Adrenal gland (tissue), 12 donors: ENCODE measurements around the gene PLA2G4B. TPM values are rescaled to one million over a fixed set of nuclear protein-coding genes. Genes with fewer than 3 reads are reported as not detected.
A peak's percentile ranks its signal among the peaks of the same experiment; 100 is the strongest.

Experiments used
- DNase-seq, 7 donors: peaks; one replicate each; pipeline ENCODE4 v3.0.0-alpha.2; 2019 to 2020
- H3K27ac ChIP-seq, 5 donors: fragments of 200-600 bp; sonication (generic) in 4 of 5; 1 replicate in 3 of 5; 2 replicates in 2 of 5; pipeline versions ENCODE4 v1.5.1 to v1.8.0; 2016 to 2020; ENCODE audit warnings: mild to moderate bottlenecking in 1 of 5
- H3K27me3 ChIP-seq: fragments of 200-600 bp; 2 replicates; pipeline ENCODE4 v1.8.0; 2021
- H3K36me3 ChIP-seq, 2 donors: fragments of 200-600 bp; replicated peaks in 1 of 2; 1 replicate in 1 of 2; 2 replicates in 1 of 2; pipeline versions ENCODE4 v1.5.1 to v1.8.0; 2018 to 2022
- H3K4me1 ChIP-seq, 2 donors: fragments of 200-600 bp; replicated peaks in 1 of 2; 1 replicate in 1 of 2; 2 replicates in 1 of 2; pipeline versions ENCODE4 v1.5.1 to v1.8.0; 2018 to 2021
- H3K4me3 ChIP-seq, 4 donors: fragments of 200-600 bp; sonication (generic) in 3 of 4; one replicate each; pipeline ENCODE4 v1.5.1; 2016 to 2018
- H3K9me3 ChIP-seq, 3 donors: fragments of 200-600 bp; sonication (generic) in 1 of 3; replicated peaks in 1 of 3; 1 replicate in 2 of 3; 2 replicates in 1 of 3; pipeline versions ENCODE4 v1.5.1 to v1.8.0; 2016 to 2021
- POLR2A ChIP-seq, 2 donors: fragments of 450-650 bp; IDR thresholded peaks; one replicate each; pipeline ENCODE4 v1.6.1; 2017; ENCODE audit warnings: antibody characterized with exemption in 2 of 2, mild to moderate bottlenecking in 2 of 2, moderate library complexity in 1 of 2
- WGBS, 4 donors: extraction: QIAGEN DNeasy Blood & Tissue Kit in 2 of 4; methylation state at CpG; one replicate each; pipeline versions ENCODE4 v1.1.5 to v1.1.7; 2013 to 2017; 5-methylcytosine and 5-hydroxymethylcytosine counted together
- intact Hi-C, 2 donors: fragments of 100-400 bp; cut with DNase I; formaldehyde crosslinking; loops; one replicate each; pipeline versions ENCODE4 v1.14.1 to v1.15.0; 2022 to 2023
- polyA plus RNA-seq, 3 donors: library from polyadenylated mRNA; stranded (reverse); fragments of 200-250 nt in 2 of 3; fragments of 350-450 nt in 1 of 3; fragmentation: Illumina TruSeq in 1 of 3; extraction: RNeasy Lipid Tissue Mini Kit (QIAGEN cat#74804) in 1 of 3; gene quantifications; one replicate each; pipeline ENCODE4 v1.2.3, GENCODE V29; 2013 to 2014
- total RNA-seq, 9 donors: library from RNA; depleted of rRNA in 4 of 9; stranded (reverse); fragments of >200 nt in 4 of 9; fragments of 120-200 nt in 1 of 9; fragmentation: NEBNext Ultra II Directional in 1 of 9; extraction: Animal tissue kit (Norgen Biotek cat#: 25700) in 1 of 9; gene quantifications; one replicate each; pipeline versions ENCODE4 v1.1.0 to v1.2.4, GENCODE V29; 2013 to 2023
- TF ChIP-seq, protein P1 (sequence below), 6 experiments: fragments of 450-650 bp in 4 of 6; fragments of 200-600 bp in 2 of 6; sonication (generic) in 1 of 6; IDR thresholded peaks; 1 replicate in 5 of 6; 2 replicates in 1 of 6; pipeline versions ENCODE4 v1.5.1 to v1.8.0; 2016 to 2021; ENCODE audit warnings: antibody characterized with exemption in 6 of 6, mild to moderate bottlenecking in 2 of 6, moderate library complexity in 1 of 6
- donor health status: healthy with polysubstance abuse.
- donor health status: Bipolar disorder and iron deficiency.
- donor health status: DM: yes; HTN: yes; CAD: no.
- donor health status: DM: no; HTN: no; CAD: no.
- donor health status: DM: no; HTN: no; CAD: no.
- donor health status: DM: yes; HTN: yes; CAD: no.

PLA2G4B gene
- total and polyA plus RNA-seq, 12 donors, result 0.35 to 26.4 (median 4.9) TPM

DNA sequence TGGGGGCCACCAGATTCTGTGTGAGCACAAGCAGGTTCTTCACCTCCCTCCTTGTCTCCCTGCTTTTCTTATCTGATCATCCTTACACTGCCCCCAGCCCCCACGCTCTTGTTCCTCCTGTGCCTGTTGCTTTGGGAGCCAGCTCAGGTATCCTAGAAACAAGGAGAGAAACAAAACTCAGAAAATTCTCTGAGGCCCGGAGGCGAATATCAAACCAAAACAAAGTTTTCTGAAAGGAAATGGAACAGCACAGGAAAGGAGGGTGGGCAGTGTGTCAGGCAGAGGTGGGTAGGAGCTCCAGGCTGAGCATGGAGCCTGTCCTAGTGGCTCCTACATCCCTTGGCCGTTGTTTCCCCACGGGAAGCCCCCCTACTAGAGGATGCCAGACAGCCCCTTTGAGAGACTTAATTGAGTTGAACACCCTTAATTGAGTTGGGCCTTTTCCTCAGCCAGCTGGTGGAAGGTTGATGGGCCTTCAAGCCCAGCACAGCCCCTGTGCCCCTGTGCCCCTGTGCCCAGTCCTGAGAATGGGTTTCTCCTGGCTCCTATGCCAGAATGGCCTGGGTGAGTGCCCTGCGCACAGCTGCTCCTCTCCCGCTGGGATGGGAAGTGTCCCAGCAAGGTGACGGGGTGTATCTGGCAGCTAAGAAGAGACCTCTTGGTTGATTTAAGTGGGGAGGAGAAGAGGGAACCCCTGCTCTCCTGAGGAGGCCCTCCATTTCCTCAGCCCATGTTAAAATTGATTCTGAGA is 33.6 kb upstream of the PLA2G4B start:
- peaks cover 0 to 4% of the 10 kb centered on the region in 2 donors for H3K4me1 ChIP-seq
- 73 to 85% (median 78%) methylated on average over 8 of the region's 8 CpGs for WGBS, 4 donors
- H3K36me3 ChIP-seq, result peaks cover 0 to 3% of the 10 kb centered on the region in 2 donors
- no peak overlapping the region for H3K4me3 ChIP-seq
- intact Hi-C loops, result no loop called here
- DNase-seq, result no peak
- H3K9me3 ChIP-seq, result no peaks in the 10 kb centered on the region
- H3K27ac ChIP-seq, result no peak overlapping the region
- no peaks in the 10 kb centered on the region for H3K27me3 ChIP-seq
- TF ChIP-seq, protein P1, sequence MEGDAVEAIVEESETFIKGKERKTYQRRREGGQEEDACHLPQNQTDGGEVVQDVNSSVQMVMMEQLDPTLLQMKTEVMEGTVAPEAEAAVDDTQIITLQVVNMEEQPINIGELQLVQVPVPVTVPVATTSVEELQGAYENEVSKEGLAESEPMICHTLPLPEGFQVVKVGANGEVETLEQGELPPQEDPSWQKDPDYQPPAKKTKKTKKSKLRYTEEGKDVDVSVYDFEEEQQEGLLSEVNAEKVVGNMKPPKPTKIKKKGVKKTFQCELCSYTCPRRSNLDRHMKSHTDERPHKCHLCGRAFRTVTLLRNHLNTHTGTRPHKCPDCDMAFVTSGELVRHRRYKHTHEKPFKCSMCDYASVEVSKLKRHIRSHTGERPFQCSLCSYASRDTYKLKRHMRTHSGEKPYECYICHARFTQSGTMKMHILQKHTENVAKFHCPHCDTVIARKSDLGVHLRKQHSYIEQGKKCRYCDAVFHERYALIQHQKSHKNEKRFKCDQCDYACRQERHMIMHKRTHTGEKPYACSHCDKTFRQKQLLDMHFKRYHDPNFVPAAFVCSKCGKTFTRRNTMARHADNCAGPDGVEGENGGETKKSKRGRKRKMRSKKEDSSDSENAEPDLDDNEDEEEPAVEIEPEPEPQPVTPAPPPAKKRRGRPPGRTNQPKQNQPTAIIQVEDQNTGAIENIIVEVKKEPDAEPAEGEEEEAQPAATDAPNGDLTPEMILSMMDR (IDR thresholded peaks at IDR 0.05), result no peak
- TF ChIP-seq POLR2A (IDR thresholded peaks at IDR 0.05), result no peak

DNA sequence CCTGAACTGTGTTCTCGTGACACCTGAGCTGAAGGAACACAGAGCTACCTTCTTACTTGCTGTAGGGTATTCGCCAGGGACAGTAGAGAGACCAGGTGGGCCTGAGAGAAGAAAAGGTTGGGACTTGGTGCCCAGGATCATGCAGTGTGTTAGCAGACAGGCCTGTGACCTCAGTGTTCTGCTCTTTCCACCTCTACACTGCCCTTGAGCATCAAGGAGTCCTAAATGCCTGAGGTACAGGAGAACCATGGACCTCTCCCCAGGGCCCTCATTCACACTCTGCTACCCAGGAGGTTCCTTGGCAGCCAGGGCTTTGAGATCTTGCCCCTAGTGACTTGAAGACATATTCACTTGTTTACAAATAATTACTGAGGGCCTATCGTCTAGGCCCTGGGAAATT is 32.9 kb upstream of the PLA2G4B start:
- DNase-seq, result no peak
- 44 to 94% (median 88%) methylated on average over 1 to 3 of the region's 3 CpGs for WGBS, 4 donors
- H3K36me3 ChIP-seq, result no peaks in the 10 kb centered on the region
- no peak overlapping the region for H3K27ac ChIP-seq
- TF ChIP-seq POLR2A (IDR thresholded peaks at IDR 0.05), result no peak
- TF ChIP-seq, protein P1 (IDR thresholded peaks at IDR 0.05), result no peak
- H3K4me3 ChIP-seq, result no peak overlapping the region
- no peaks in the 10 kb centered on the region for H3K9me3 ChIP-seq
- peaks cover 0 to 4% of the 10 kb centered on the region in 2 donors for H3K4me1 ChIP-seq
- H3K27me3 ChIP-seq, result no peaks in the 10 kb centered on the region
- intact Hi-C loops, result no loop called here

DNA sequence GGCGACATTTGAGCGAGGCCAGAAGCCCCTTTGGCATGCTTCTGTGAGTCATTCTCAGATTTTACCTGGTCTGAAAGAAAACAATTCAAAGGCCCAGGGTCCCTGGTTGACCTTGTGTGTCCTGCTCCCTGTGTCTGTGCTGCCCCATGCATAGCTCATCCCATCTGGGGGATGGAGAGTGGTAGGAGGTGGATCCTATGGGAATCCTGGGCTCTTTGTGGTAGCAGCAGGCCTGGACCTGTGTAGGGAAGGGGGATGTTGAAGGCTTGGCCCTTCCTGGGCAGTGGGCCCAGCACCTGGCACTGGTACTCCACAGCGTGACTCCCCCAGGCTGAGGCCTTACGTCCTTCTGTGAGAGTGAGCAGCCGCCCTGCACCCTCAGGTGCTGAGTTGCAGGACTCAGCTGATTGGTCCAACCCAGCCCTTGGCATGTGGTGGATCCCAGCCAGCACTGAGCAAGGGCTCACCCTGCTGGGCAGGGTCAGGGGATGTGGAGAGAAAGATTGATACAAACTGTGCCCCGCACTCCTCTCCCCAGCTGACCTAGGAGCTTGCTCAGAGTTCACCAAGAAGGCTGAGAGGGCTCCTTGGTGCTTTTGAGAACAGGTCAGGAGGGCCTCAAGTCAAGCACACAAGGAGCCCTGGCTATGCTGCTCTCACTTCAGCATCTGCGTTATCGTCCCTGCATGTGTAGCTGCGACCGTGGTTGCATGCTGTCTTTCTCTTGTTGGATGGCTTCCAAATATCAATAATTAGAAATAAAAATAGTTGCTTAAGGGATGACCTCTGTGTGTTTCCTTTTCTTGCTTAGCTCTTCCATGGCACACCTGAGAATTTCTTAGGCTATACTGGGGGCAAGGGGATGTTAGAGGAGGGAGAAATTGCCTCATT is 32.1 kb upstream of the PLA2G4B start:
- intact Hi-C loops, result no loop called here
- peaks cover 0 to 4% of the 10 kb centered on the region in 2 donors for H3K4me1 ChIP-seq
- WGBS, 4 donors, result 79 to 90% (median 87%) methylated on average over 7 to 10 of the region's 10 CpGs
- H3K4me3 ChIP-seq, result no peak overlapping the region
- no peaks in the 10 kb centered on the region for H3K9me3 ChIP-seq
- no peaks in the 10 kb centered on the region for H3K36me3 ChIP-seq
- no peak overlapping the region for H3K27ac ChIP-seq
- TF ChIP-seq POLR2A (IDR thresholded peaks at IDR 0.05), result no peak
- TF ChIP-seq, protein P1 (IDR thresholded peaks at IDR 0.05), result no peak
- peak in 3 of 7 donors; percentile 39 to 51 (median 47) for DNase-seq
- no peaks in the 10 kb centered on the region for H3K27me3 ChIP-seq

DNA sequence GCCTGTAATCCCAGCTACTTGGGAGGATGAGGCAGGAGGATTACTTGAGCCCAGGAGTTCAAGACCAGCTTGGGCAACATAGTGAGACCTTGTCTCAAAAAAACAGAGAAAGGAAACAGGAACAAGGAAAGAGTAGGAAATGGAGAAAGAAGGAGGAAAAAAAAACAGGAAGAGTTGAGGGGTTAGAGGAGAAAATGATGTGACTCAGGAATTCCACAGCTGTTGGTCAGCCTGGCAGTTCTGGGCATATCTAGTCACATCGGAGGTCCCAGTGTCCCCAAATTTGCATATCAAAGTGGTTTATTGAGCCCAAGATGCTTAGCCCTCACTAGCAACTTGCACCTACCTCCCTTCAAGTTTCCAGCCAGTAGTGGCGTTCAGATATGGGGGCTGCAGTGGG is 29.5 kb upstream of the PLA2G4B start:
- Histone ChIP-seq H3K27me3 (no peaks in the 10 kb centered on the region), H3K27ac (no peak overlapping the region), H3K4me1 (peaks cover 0 to 4% of the 10 kb centered on the region in 2 donors), H3K9me3 (no peaks in the 10 kb centered on the region), H3K36me3 (peaks cover 0 to 19% of the 10 kb centered on the region in 2 donors), H3K4me3 (no peak overlapping the region)
- WGBS, 4 donors, result 65 to 79% (median 69%) methylated on average over 2 of the region's 2 CpGs
- no peak for TF ChIP-seq POLR2A (IDR thresholded peaks at IDR 0.05)
- TF ChIP-seq, protein P1 (IDR thresholded peaks at IDR 0.05), result no peak
- intact Hi-C loops, result loop anchor here in 1 of 2 donors (2.0 kb wide), 1 partner anchor 36 kb away; no protein-coding TSS in a partner anchor
- DNase-seq, result no peak
